GM19035 (cell line): Measurements from ENCODE around the gene ROS1.
"Not testable (repeated sequence)": the region's sequence is repeated elsewhere in the genome, so short reads cannot be mapped to it uniquely, and the experiment has no call there.

Experiments used
- ATAC-seq: cut with Tn5 transposase; IDR thresholded peaks from one replicate; pipeline ENCODE4 v1.9.1; 2021; ENCODE audit not compliant: unreplicated experiment

ROS1 gene

GRCh38 chr6:117384659-117385058 is 41.1 kb downstream of the ROS1 start:
- no peak for ATAC-seq

GRCh38 chr6:117381749-117382148 is 44.0 kb downstream of the ROS1 start:
- ATAC-seq: no peak

DNA sequence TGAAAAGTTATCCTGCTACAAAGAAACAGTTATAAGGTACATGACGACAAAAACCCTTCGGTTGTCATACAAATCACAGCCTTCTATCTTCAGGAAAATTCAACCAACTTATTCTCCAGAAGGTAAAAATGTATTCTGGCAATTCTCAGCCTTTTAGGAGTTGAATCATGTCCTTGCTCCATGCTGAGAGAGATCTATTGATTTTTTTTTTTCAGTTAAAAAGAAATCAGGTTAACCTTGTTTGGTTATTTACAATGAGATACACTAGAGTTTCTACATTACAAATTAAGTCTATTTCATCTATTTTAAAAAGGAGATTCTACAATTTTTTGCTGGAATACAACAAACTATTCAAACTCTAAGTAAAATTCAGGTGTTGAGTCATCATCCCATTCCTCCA is 45.4 kb downstream of the ROS1 start:
- no peak for ATAC-seq

DNA sequence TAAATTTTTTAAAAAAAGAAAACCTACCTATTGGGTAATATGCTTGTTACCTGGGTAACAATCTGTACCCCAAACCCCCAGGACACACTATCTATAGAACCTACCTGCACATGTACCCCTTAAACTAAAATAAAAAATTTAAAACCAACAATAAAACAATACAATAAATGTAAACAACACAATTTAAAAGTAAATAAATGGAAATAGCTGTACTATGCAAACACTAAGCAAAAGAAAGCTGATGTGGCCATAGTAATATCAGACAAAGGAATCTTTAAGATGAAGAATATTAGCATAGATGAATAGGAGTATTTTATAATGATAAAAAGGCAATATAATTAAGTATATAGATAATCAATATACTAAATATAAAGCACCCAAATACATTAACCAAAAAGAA is 50.3 kb downstream of the ROS1 start:
- ATAC-seq: no peak

- ATAC-seq: no peak
These were observed 52.4 kb downstream of the ROS1 start for GRCh38 chr6:117373211-117373813.

DNA sequence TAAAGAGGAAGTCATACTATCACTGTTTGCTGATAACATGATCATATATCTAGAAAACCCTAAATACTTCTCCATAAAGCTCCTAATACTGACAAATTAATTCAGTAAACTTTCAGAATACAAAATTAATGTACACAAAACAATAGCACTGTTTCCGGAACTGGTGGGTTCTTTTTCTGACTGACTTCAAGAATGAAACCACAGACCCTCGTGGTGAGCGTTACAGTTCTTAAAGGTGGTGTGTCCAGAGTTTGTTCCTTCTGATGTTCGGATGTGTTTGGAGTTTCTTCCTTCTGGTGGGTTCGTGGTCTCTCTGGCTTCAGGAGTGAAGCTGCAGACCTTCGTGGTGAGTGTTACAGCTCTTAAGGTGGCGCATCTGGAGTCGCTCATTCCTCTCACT is 53.5 kb downstream of the ROS1 start:
- not testable (repeated sequence) for ATAC-seq

- no peak for ATAC-seq
These were observed 54.2 kb downstream of the ROS1 start for GRCh38 chr6:117371492-117371891.

DNA sequence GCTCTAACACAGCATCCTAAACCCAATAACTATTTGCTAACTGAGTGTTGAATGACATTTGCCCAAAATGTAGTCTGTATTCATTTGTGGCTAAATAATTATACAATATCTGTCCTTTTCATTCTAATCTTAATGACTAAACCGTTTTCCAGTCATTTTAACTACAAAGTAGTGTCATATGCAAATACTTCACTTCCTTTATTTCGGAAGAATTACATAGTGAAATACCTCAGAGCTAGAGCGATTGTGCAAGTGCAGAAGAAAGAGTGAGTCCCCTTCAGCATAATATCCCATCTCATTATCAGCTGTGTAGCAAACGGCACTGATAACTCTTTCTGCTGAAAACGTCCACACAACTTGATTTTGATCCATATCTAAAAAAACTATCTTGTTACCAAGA is 66.2 kb downstream of the ROS1 start:
- no peak for ATAC-seq

GRCh38 chr6:117354671-117355070 is 71.1 kb downstream of the ROS1 start:
- no peak for ATAC-seq

DNA sequence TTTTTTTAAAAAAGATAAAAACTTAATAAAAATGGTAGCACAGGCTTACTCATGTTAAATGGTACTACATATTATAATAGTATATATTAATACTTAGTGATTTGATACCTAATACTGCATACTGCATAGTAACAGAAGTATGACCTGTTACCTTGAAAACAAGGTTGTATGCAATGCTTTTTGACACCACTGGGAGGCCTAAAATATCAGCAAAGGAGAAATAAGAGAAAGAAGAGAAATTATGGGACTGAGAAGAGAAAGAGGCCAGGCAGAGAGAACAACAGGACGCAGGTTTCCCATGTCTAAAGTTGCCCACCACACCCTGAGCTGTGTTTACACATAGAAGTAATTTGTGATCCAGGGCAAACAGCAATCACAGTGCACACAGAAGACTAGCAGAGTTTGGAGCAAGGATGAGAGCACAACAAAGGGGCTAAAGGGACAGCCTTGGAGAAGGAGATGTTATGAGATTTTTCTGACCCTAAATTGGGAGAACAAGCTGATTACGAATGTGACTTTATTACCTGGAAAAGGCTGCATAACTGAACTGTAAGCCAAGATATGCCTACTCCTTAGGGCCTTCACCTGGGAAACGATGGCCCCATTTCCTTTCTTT is 73.2 kb downstream of the ROS1 start:
- ATAC-seq: peak; percentile 65

GRCh38 chr6:117351521-117351920 is 74.2 kb downstream of the ROS1 start:
- no peak for ATAC-seq

- no peak for ATAC-seq
These were observed 79.4 kb downstream of the ROS1 start for GRCh38 chr6:117346142-117346930.

DNA sequence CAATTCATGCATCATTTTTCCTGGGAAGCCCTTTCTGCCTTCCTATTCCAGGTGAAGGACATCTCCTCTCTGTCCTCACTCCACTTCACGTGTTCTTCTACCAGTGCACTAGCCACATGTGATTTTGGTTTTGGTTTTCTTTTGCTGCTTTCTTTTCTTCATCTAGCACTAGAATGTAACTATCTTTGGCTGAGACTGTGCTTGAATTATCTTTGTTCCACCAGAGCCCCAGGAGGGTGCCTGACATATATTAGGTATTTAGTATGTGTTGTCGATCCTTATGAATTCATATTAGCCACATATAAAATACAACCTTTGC is 80.5 kb downstream of the ROS1 start:
- no peak for ATAC-seq

- ATAC-seq: no peak
These were observed 81.1 kb downstream of the ROS1 start for GRCh38 chr6:117344444-117345291.

- no peak for ATAC-seq
These were observed 87.2 kb downstream of the ROS1 start for GRCh38 chr6:117338567-117338966.

DNA sequence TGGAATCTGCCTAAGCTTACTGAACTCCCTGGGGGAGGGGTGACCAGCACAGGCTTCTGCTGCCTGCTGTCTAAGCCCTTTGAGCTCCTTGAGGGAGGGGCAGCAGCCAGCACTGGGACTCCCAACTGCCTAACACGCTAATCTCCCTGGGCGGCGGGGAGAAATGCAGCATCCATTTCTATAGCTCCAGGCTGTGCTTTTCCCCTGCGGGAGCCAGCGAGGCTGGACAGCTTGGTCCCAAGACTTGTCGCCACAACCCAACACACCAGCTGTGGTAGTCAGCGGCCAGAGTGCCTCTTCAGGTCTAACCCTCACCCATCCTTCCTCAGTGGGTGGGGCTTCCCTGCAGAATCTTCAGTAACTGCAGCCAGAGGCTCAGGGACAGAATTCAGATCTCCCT is 95.8 kb downstream of the ROS1 start:
- no peak for ATAC-seq

GRCh38 chr6:117328500-117328899 is 97.2 kb downstream of the ROS1 start:
- ATAC-seq: no peak

DNA sequence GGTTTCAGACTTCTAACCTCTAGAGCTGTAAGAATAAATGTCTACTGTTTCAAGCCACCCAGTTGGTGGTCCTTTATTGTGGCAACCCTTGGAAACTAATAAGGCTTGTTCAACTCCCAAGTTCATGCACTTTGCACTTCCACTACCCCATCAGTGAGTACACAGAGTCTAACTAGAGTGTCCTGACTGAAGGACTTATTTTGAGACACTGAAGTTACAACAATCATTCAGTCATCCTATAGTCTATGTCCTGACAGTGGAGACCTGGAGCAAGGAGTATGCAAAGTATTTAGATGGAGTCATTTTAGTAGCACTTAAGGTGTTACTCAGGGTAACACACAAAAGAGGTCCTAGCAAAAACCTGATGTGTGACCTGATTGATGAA is 97.7 kb downstream of the ROS1 start:
- no peak for ATAC-seq

GRCh38 chr6:117327149-117328004 is 98.4 kb downstream of the ROS1 start:
- no peak for ATAC-seq

- no peak for ATAC-seq
These were observed 99.3 kb downstream of the ROS1 start for GRCh38 chr6:117326396-117326795.

- ATAC-seq: no peak
These were observed 108.5 kb downstream of the ROS1 start for GRCh38 chr6:117317261-117317660.
